Calu3 (cell line): ENCODE measurements around the gene CAPNS1. TPM values are rescaled to one million over a fixed set of nuclear protein-coding genes. Genes with fewer than 3 reads are reported as not detected.
A peak's percentile ranks its signal among the peaks of the same experiment; 100 is the strongest.

Experiments
- BruUV-seq: library from RNA; stranded (reverse); fragments of 400-500 nt; replicated peaks from 2 replicates; lab custom pipeline; 2021; lab: Mats Ljungman, UMichigan
- CTCF ChIA-PET: fragments of 300-600 bp; sonication (Branson Sonifier 250); formaldehyde crosslinking; loops from one replicate; lab custom pipeline; 2022; ENCODE audit warnings: antibody characterized with exemption; lab: Charles Lee
- DNase-seq: peaks from one replicate; pipeline ENCODE4 v3.0.0; 2022
- H3K27ac Mint-ChIP-seq: one replicate; pipeline ENCODE4 v1.8.0; 2022; ENCODE audit warnings: mixed read lengths; ENCODE audit not compliant: unreplicated experiment
- H3K27me3 Mint-ChIP-seq: one replicate; pipeline ENCODE4 v1.8.0; 2022; ENCODE audit warnings: mixed read lengths; ENCODE audit not compliant: unreplicated experiment
- H3K36me3 Mint-ChIP-seq: one replicate; pipeline ENCODE4 v1.8.0; 2022; ENCODE audit warnings: mild to moderate bottlenecking, moderate library complexity, mixed read lengths; ENCODE audit not compliant: insufficient read depth, unreplicated experiment
- H3K4me1 Mint-ChIP-seq: one replicate; pipeline ENCODE4 v1.8.0; 2022; ENCODE audit warnings: mild to moderate bottlenecking, low read depth, mixed read lengths; ENCODE audit not compliant: unreplicated experiment
- H3K4me3 Mint-ChIP-seq: one replicate; pipeline ENCODE4 v1.8.0; 2022; ENCODE audit warnings: mild to moderate bottlenecking, low read depth, moderate library complexity, mixed read lengths; ENCODE audit not compliant: unreplicated experiment
- H3K9me3 Mint-ChIP-seq: one replicate; pipeline ENCODE4 v1.8.0; 2022; ENCODE audit warnings: low read depth, mixed read lengths; ENCODE audit not compliant: unreplicated experiment
- intact Hi-C: fragments of 100-400 bp; cut with micrococcal nuclease; formaldehyde crosslinking; loops from one replicate; pipeline ENCODE4 v1.10.0; 2022; ENCODE audit not compliant: unreplicated experiment
- total RNA-seq: library from RNA; stranded (reverse); gene quantifications from 2 replicates; pipeline ENCODE4 v1.2.3, GENCODE V29; 2022
- TF ChIP-seq, protein P1 (sequence below): fragments of 200-600 bp; IDR thresholded peaks from one replicate; pipeline ENCODE4 v1.8.0; 2022; ENCODE audit warnings: antibody characterized with exemption; ENCODE audit not compliant: unreplicated experiment

CAPNS1 gene
- total RNA-seq, 1 experiment from 2014 or later, result 894 TPM

DNA sequence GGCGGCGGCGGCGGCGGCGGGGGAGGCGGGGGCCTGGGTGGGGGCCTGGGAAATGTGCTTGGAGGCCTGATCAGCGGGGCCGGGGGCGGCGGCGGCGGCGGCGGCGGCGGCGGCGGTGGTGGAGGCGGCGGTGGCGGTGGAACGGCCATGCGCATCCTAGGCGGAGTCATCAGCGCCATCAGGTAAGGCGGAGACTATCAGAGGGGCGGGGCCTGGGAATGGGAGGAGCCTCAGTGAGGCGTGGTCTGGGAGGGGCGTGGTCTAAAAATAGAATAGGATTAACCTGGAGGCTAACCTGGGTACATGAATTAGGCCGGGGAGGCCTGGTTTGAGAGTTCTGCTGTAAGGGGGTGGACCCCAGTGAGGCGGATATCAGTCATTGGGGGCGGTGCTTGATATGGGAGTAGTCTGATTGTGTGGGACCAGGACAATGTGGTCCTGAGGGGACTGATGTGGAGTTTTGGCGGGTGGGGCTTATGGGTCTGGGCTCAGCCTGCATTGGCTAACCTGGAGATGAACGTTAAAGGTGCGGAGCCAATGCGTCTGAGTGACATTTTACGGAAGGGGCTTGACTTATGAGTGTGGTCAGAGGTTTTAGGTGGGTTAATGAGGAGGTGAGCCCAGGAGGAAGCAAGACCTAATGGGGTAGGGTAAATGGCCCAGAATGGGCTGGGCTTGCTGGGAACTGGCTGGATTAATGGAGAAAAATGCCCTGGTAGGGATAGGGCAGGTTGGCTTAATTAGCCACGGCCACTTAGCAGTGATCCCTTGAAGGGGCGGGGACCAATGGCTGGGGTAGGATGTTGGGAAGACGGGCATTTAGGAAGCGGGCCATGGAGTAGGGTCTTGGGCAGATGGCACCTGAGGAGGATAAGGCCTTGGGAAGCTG lies 1.4 kb downstream of the CAPNS1 start:
- Mint-ChIP-seq H3K4me3 (peak overlapping the region; percentile 95), H3K27ac (peak overlapping the region; percentile 99), H3K4me1 (peaks cover 21% of the 10 kb centered on the region), H3K36me3 (peaks cover 82% of the 10 kb centered on the region), H3K9me3 (peaks cover 3% of the 10 kb centered on the region), H3K27me3 (no peaks in the 10 kb centered on the region)
- peak; percentile 95 for DNase-seq
- intact Hi-C loops, result no loop called here
- CTCF ChIA-PET, result no interaction called here
- TF ChIP-seq, protein P1, sequence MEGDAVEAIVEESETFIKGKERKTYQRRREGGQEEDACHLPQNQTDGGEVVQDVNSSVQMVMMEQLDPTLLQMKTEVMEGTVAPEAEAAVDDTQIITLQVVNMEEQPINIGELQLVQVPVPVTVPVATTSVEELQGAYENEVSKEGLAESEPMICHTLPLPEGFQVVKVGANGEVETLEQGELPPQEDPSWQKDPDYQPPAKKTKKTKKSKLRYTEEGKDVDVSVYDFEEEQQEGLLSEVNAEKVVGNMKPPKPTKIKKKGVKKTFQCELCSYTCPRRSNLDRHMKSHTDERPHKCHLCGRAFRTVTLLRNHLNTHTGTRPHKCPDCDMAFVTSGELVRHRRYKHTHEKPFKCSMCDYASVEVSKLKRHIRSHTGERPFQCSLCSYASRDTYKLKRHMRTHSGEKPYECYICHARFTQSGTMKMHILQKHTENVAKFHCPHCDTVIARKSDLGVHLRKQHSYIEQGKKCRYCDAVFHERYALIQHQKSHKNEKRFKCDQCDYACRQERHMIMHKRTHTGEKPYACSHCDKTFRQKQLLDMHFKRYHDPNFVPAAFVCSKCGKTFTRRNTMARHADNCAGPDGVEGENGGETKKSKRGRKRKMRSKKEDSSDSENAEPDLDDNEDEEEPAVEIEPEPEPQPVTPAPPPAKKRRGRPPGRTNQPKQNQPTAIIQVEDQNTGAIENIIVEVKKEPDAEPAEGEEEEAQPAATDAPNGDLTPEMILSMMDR, result no peak
- no TSS peak for BruUV-seq

DNA sequence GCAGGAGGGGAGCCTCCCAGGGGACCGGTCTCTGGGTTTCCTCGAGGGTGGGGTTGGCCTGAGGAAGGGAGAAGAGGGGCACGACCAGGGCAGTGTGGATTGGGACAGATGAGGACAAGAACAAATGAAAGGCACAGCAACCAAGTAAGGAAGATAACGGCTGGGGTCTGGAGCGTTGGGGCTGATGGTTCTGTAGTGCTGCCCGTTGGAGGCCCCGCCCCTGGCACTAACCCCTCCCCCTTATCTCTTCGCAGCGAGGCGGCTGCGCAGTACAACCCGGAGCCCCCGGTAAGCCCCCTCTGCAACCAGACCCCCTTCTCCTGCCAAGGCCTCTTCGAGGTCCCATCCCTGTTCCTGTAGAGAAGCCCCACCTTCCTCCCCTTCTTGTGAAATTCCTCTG lies 2.2 kb downstream of the CAPNS1 start:
- Mint-ChIP-seq H3K9me3 (peaks cover 3% of the 10 kb centered on the region), H3K4me3 (peak overlapping the region; percentile 95), H3K36me3 (peaks cover 82% of the 10 kb centered on the region), H3K27ac (peak overlapping the region; percentile 61), H3K4me1 (peaks cover 14% of the 10 kb centered on the region), H3K27me3 (no peaks in the 10 kb centered on the region)
- BruUV-seq, result no TSS peak
- TF ChIP-seq, protein P1, result no peak
- CTCF ChIA-PET, result no interaction called here
- intact Hi-C loops, result no loop called here
- DNase-seq, result no peak

DNA sequence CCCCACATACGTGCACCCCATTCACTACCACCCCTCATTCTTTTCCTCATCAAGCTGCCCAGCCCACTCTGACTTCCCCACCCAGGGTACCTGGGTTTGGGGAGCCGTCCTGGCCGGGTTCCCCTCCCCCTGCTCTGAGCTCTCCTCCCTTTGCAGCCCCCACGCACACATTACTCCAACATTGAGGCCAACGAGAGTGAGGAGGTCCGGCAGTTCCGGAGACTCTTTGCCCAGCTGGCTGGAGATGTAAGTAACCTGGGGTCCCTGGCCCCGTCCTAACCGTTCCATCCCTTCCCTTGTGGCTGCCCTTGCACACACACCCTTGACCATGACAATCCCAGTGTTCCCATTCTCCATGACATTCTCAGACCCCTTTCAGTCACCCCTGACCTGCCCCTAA lies 2.6 kb downstream of the CAPNS1 start:
- Mint-ChIP-seq H3K4me1 (peaks cover 12% of the 10 kb centered on the region), H3K27me3 (no peaks in the 10 kb centered on the region), H3K27ac (peak overlapping the region; percentile 61), H3K4me3 (peak overlapping the region; percentile 95), H3K36me3 (peaks cover 83% of the 10 kb centered on the region), H3K9me3 (peaks cover 3% of the 10 kb centered on the region)
- CTCF ChIA-PET, result no interaction called here
- TF ChIP-seq, protein P1, result no peak
- no TSS peak for BruUV-seq
- intact Hi-C loops, result no loop called here
- no peak for DNase-seq

DNA sequence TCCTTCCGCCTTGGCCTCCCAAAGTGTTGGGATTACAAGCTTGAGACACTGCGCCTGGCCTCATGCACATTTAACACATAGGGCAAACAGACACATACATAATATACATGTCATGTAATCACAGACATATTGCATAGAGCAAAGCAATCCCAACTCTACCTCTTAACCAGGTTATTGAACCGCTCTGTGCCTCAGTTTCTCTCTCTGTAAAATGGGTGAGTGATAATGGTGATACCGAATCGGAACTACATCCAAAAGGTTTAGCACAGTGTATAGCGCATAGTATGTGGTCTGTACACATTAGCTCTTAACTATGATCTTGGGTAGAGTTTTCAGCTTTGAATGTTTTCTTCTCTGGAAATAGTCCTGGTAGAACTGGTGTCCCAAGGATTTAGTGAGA lies 4.8 kb downstream of the CAPNS1 start:
- Mint-ChIP-seq H3K27me3 (no peaks in the 10 kb centered on the region), H3K9me3 (peaks cover 3% of the 10 kb centered on the region), H3K36me3 (peaks cover 97% of the 10 kb centered on the region), H3K27ac (no peak overlapping the region), H3K4me3 (no peak overlapping the region), H3K4me1 (peaks cover 12% of the 10 kb centered on the region)
- DNase-seq, result no peak
- TF ChIP-seq, protein P1, result no peak
- no TSS peak for BruUV-seq
- intact Hi-C loops, result no loop called here
- CTCF ChIA-PET, result no interaction called here
